H7 (cell line): ENCODE data around the gene PIGBOS1. TPM values are rescaled to one million over a fixed set of nuclear protein-coding genes. Genes with fewer than 3 reads are reported as not detected.
"Not testable (repeated sequence)": the region's sequence is repeated elsewhere in the genome, so short reads cannot be mapped to it uniquely, and the experiment has no call there.

Experiments used
- DNase-seq: peaks from one replicate; pipeline ENCODE4 v3.0.0; 2012
- H3K27me3 ChIP-seq: 2 replicates; pipeline ENCODE4 v1.6.0; 2011; ENCODE audit warnings: mild to moderate bottlenecking, low read length; ENCODE audit not compliant: control insufficient read depth, insufficient read depth
- H3K36me3 ChIP-seq: replicated peaks from 2 replicates; pipeline ENCODE4 v1.5.1; 2011; ENCODE audit warnings: low read length; ENCODE audit not compliant: control insufficient read depth, insufficient read depth
- H3K4me3 ChIP-seq: 2 replicates; pipeline ENCODE4 v1.5.1; 2011; ENCODE audit warnings: low read depth, mild to moderate bottlenecking, control low read depth, low read length, moderate library complexity; ENCODE audit not compliant: insufficient read depth
- total RNA-seq: library from RNA; depleted of rRNA; stranded (reverse); fragments of >200 nt; shearing (Covaris generic); gene quantifications from 2 replicates; pipeline ENCODE4 v1.2.3, GENCODE V29; 2014

PIGBOS1 gene
- total RNA-seq, 1 experiment from 2014 or later, result 20.1 TPM

GRCh38 chr15:55334371-55334770 is 15.4 kb upstream of the PIGBOS1 start:
- Histone ChIP-seq H3K36me3 (no peaks in the 10 kb centered on the region; the same call in 1 of the 2 replicates), H3K4me3 (no peak overlapping the region), H3K27me3 (no peaks in the 10 kb centered on the region)
- no peak for DNase-seq

GRCh38 chr15:55327387-55327786 is 8.5 kb upstream of the PIGBOS1 start:
- no peak for DNase-seq
- Histone ChIP-seq H3K36me3 (no peaks in the 10 kb centered on the region), H3K4me3 (no peak overlapping the region), H3K27me3 (no peaks in the 10 kb centered on the region)

GRCh38 chr15:55322467-55322866 is 3.5 kb upstream of the PIGBOS1 start:
- no peaks in the 10 kb centered on the region for H3K36me3 ChIP-seq
- no peaks in the 10 kb centered on the region for H3K27me3 ChIP-seq
- no peak overlapping the region for H3K4me3 ChIP-seq
- DNase-seq, result no peak

- Histone ChIP-seq H3K4me3 (no peak overlapping the region), H3K36me3 (no peaks in the 10 kb centered on the region), H3K27me3 (no peaks in the 10 kb centered on the region)
- no peak for DNase-seq
Observed at GRCh38 chr15:55320963-55321362, 2.0 kb upstream of the PIGBOS1 start.

- no peak overlapping the region for H3K4me3 ChIP-seq
- no peak for DNase-seq
- H3K27me3 ChIP-seq, result no peaks in the 10 kb centered on the region
- no peaks in the 10 kb centered on the region for H3K36me3 ChIP-seq
Observed at GRCh38 chr15:55320238-55320550, 1.3 kb upstream of the PIGBOS1 start.

GRCh38 chr15:55319537-55320237 is 764 bp upstream of the PIGBOS1 start:
- Histone ChIP-seq H3K4me3 (peak overlapping the region; percentile 71), H3K36me3 (no peaks in the 10 kb centered on the region), H3K27me3 (no peaks in the 10 kb centered on the region)
- DNase-seq, result no peak

GRCh38 chr15:55302801-55303200 is 16.1 kb downstream of the PIGBOS1 start:
- DNase-seq, H3K36me3 ChIP-seq, H3K27me3 ChIP-seq: not testable (repeated sequence)

GRCh38 chr15:55297315-55297714 is 21.6 kb downstream of the PIGBOS1 start:
- no peak for DNase-seq
- Histone ChIP-seq H3K27me3 (no peaks in the 10 kb centered on the region), H3K4me3 (no peak overlapping the region), H3K36me3 (no peaks in the 10 kb centered on the region)

More at GRCh38 chr15:55302801-55303200, 16.1 kb downstream of the PIGBOS1 start:
- not testable (repeated sequence) for H3K4me3 ChIP-seq

GRCh38 chr15:55290528-55291057 is 28.3 kb downstream of the PIGBOS1 start:
- H3K4me3 ChIP-seq, result peak overlapping the region; percentile 78
- peaks cover 7% of the 10 kb centered on the region for H3K27me3 ChIP-seq
- DNase-seq, result peak; percentile 87
- H3K36me3 ChIP-seq, result no peaks in the 10 kb centered on the region

GRCh38 chr15:55289746-55290527 is 29.0 kb downstream of the PIGBOS1 start, which contains the start of gene RAB27A:
RAB27A (minus strand) TSS chr15:55289813; CDS start chr15:55234934, 54,879 bp downstream.
- peak within 1 kb of the TSS; percentile 78 for H3K4me3 ChIP-seq
- H3K36me3 ChIP-seq, result no peaks in the 10 kb centered on the region
- H3K27me3 ChIP-seq, result peaks cover 7% of the 10 kb centered on the region
- DNase-seq, result peak; percentile 89

GRCh38 chr15:55289011-55289745 is 29.7 kb downstream of the PIGBOS1 start:
- DNase-seq, result no peak
- peaks cover 7% of the 10 kb centered on the region for H3K27me3 ChIP-seq
- H3K4me3 ChIP-seq, result peak overlapping the region; percentile 78
- H3K36me3 ChIP-seq, result no peaks in the 10 kb centered on the region

- DNase-seq, result no peak
- Histone ChIP-seq H3K4me3 (no peak overlapping the region), H3K36me3 (no peaks in the 10 kb centered on the region), H3K27me3 (peaks cover 7% of the 10 kb centered on the region)
Observed at GRCh38 chr15:55288006-55288717, 30.8 kb downstream of the PIGBOS1 start.

GRCh38 chr15:55286442-55287189 is 32.3 kb downstream of the PIGBOS1 start:
- DNase-seq, H3K27me3 ChIP-seq, H3K4me3 ChIP-seq, H3K36me3 ChIP-seq: not testable (repeated sequence)
